ENCODE data around the gene NCOA7. TPM values are rescaled to one million over a fixed set of nuclear protein-coding genes. Genes with fewer than 3 reads are reported as not detected.

NCOA7 gene
- total RNA-seq, 1 experiment from 2014 or later: 13.8 TPM

- Histone ChIP-seq H3K79me2 (ENCODE audit: insufficient read depth, low read length) (no peaks in the 10 kb centered on the region), H3K4me3 (replicated peaks in 1 of 2; ENCODE audit: low read depth in 1 of 2, low read length in 2 of 2) (no peak overlapping the region), H3K27ac (ENCODE audit: low read depth, low read length) (no peak overlapping the region), H3K9ac (ENCODE audit: low read length) (no peak overlapping the region), H3K4me2 (ENCODE audit: low read length) (peak overlapping the region; percentile 90; the same call in 1 of the 2 replicates), H3K4me1 (ENCODE audit: control insufficient read depth in 1 of 2, insufficient read depth in 2 of 2, low read length in 2 of 2) (peaks cover 20 to 25% of the 10 kb centered on the region in 2 experiments; a peak in 3 of 4 replicates), H2AFZ (ENCODE audit: low read depth, low read length, poor library complexity, severe bottlenecking) (no peak overlapping the region), H3K9me3 (ENCODE audit: control insufficient read depth in 1 of 2, insufficient read depth in 1 of 2, low read depth in 1 of 2, low read length in 2 of 2) (no peaks in the 10 kb centered on the region), H3K9me2 (ENCODE audit: insufficient read depth) (no peaks in the 10 kb centered on the region), H3K27me3 (ENCODE audit: insufficient read depth, low read length) (no peaks in the 10 kb centered on the region), H4K20me1 (ENCODE audit: insufficient read depth) (no peaks in the 10 kb centered on the region), H3K36me3 (ENCODE audit: control insufficient read depth in 1 of 2, insufficient read depth in 2 of 2, low read length in 2 of 2) (no peaks in the 10 kb centered on the region)
- no peak for DNase-seq (ENCODE audit: low read depth, low spot score)
- intact Hi-C loops (cut with micrococcal nuclease): no loop called here
- POLR2A ChIA-PET: interaction anchor here (3.6 kb wide), 1 partner anchor 194 kb away, joined by 14 read pairs; the partner anchor contains the start of gene TRMT11
- no peak for ATAC-seq
- CTCF ChIA-PET: interaction anchor here (1.0 to 3.0 kb wide), 8 partner anchors 11 to 203 kb away, joined by 3 to 19 read pairs (median 4); partner anchors contain the start of genes HINT3 and TRMT11
- BruUV-seq (replicated peaks): no TSS peak
- RAD21 ChIA-PET (ENCODE audit: low non-redundant PET in 1 of 2, low total read pairs in 2 of 2, uncharacterized antibody in 2 of 2, unreplicated experiment in 2 of 2): interaction anchor here in 1 of 2 experiments (1.7 kb wide), 1 partner anchor 165 kb away, joined by 7 read pairs; the partner anchor contains the start of gene HINT3
- no peak for TF ChIP-seq SIN3A (IDR thresholded peaks at IDR 0.05; ENCODE audit: low read depth)
- no peak for TF ChIP-seq ZBTB33 (IDR thresholded peaks at IDR 0.05; ENCODE audit: extremely low read depth, insufficient replicate concordance, low read length)
- no peak for TF ChIP-seq CTCF (IDR thresholded peaks at IDR 0.05 in 2 of 3, conservative IDR thresholded peaks at IDR 0.05 in 1 of 3; ENCODE audit: borderline replicate concordance in 1 of 3, insufficient read depth in 1 of 3, low read depth in 2 of 3, low read length in 2 of 3)
- no peak for TF ChIP-seq CEBPB (IDR thresholded peaks at IDR 0.05; ENCODE audit: low read depth)
- TF ChIP-seq TCF7L2 (IDR thresholded peaks at IDR 0.05; ENCODE audit: borderline replicate concordance, extremely low read depth, insufficient read depth, insufficient read length): no peak
- TF ChIP-seq EGR1 (IDR thresholded peaks at IDR 0.05; ENCODE audit: low read depth): no peak
- TF ChIP-seq CBX3 (IDR thresholded peaks at IDR 0.05; ENCODE audit: low read depth): no peak
- no peak for TF ChIP-seq ELF1 (IDR thresholded peaks at IDR 0.05; ENCODE audit: borderline replicate concordance, low read depth)
- no peak for TF ChIP-seq EZH2 (IDR thresholded peaks at IDR 0.05)
- TF ChIP-seq ATF3 (IDR thresholded peaks at IDR 0.05): no peak
- TF ChIP-seq JUND (IDR thresholded peaks at IDR 0.05): no peak
- no peak for TF ChIP-seq FOSL1 (IDR thresholded peaks at IDR 0.05; ENCODE audit: low read depth)
- no peak for TF ChIP-seq MAX (IDR thresholded peaks at IDR 0.05)
- no peak for TF ChIP-seq ZFX (IDR thresholded peaks at IDR 0.05)
- TF ChIP-seq SRF (IDR thresholded peaks at IDR 0.05; ENCODE audit: low read depth): no peak
- TF ChIP-seq YY1 (IDR thresholded peaks at IDR 0.05; ENCODE audit: extremely low read depth, insufficient replicate concordance, low read depth, low read length): no peak
- no peak for TF ChIP-seq REST (IDR thresholded peaks at IDR 0.05; ENCODE audit: low read depth)
Measured at GRCh38 chr6:125792172-125792571, 1.4 kb downstream of the NCOA7 start.
